ENCODE data around the gene TM6SF1. TPM values are rescaled to one million over a fixed set of nuclear protein-coding genes. Genes with fewer than 3 reads are reported as not detected.

Gene TM6SF1
- total RNA-seq = 31.8 and 44.3 TPM in 2 replicates

DNA sequence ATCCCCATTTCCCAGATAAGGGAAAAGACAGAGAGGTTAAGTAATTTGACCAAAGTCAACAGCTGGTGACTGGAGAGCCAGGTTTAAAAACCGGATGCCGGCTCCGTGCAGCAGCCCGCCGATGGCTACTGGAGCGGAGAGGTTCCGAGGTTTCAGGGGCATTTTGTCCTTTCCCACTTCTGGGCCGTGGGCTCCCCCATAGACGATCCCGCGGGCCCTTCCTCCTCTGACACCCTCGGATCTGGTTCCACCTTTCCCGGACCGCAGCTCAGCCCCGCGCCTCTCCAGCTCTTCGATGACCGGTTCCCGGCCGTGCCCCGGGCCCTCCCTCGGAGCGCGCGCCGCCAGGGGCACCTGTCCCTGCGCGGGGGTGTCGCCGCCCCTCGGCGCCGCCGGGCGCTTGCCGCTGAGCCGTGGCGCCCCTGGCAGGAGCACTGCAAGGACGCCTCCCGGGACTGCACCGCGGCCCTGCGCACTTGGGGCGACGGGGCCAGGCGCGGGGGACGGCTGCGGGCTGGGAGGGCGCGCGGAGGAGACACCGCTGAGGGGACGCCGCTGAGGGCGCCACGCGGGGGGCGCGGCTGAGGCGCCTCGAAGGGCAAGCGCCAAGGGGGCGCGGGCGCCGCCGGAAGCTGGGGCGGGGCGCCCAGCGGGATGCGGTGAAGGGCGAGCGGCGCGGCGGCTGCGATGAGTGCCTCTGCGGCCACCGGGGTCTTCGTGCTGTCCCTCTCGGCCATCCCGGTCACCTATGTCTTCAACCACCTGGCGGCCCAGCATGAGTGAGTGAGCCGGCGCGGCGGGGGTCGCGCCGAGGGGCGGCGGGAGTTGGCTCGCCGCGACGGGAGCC is at the start of gene TM6SF1:
Gene TM6SF1 (plus strand): TSS at position 652 of the 847 bp plus-strand sequence. CDS start 36 bp downstream, at position 688.

DNA sequence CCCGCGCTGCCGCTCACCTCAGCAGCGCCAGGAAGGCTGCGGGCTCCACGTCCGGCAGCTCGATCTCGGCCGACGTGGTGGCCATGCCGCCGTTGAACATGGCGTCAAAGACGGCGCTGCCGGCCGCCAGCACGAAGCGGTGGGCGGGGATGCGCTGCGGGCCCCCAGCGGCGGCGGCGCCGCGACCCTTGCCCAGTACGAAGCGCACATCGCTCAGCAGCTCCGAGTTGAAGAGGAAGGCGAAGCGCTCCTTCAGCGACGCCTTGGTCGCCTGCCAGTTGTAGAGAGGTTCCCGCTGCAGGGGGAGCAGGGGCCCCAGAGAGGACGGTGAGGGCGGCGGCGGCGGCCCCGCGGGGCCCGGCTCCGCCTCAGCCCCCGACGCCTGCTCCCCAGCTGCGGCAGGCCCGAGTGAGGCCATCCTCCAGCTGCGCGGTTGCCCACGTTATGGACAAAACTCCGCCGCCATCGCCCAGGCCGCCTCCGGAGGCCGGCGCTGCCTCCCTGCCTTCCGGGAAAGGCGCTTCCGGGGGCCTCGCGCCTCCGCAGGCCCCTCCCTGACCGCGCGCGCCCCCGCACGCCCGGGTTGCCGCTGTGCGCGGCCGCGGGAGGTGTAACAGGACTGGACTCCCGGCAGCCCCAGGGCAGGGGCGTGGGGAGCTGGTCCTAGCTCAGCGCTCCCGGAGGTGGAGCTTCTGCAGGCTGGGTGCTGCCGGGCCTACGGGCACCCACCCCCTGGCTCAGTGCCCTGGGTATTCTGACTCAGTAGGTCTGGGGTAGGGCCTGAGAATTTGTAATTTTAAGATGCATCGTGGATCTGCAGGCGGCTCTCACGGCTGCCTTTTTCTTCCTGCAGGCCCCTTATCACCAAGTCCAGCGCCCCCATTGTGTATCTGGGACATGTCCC is 40.5 kb upstream of the TM6SF1 start, which contains the start of gene BTBD1:
Gene BTBD1 (minus strand): TSS at position 519 of the 904 bp plus-strand sequence. CDS start 101 bp downstream, at position 418.

Other genes starting within 250 kb of the TM6SF1 start
- gene HOMER2, start 154.9 kb upstream of the TM6SF1 start, total RNA-seq = 0.45 and 0.56 TPM in 2 replicates
- 26.8 and 27.0 TPM in 2 replicates for gene RAMAC, start 121.4 kb upstream of the TM6SF1 start, total RNA-seq
- 11.1 and 17.5 TPM in 2 replicates for gene C15orf40, start 96.0 kb upstream of the TM6SF1 start, total RNA-seq
- 80.5 and 93.6 TPM in 2 replicates for gene BTBD1, start 40.4 kb upstream of the TM6SF1 start, total RNA-seq
- 54.1 and 65.2 TPM in 2 replicates for gene HDGFL3, start 100.2 kb downstream of the TM6SF1 start, total RNA-seq
- 10.3 and 17.0 TPM in 2 replicates for gene BNC1, start 177.0 kb downstream of the TM6SF1 start, total RNA-seq